Prostate gland (tissue), 2 donors: ENCODE results near the gene E2F3.

Experiments used
- POLR2A ChIP-seq: fragments of 450-650 bp; IDR thresholded peaks from one replicate; pipeline ENCODE4 v1.6.1; 2016; ENCODE audit warnings: antibody characterized with exemption, mild to moderate bottlenecking
- POLR2AphosphoS5 ChIP-seq: sonication (generic); formaldehyde crosslinking; IDR thresholded peaks from one replicate; pipeline ENCODE4 v1.6.1; 2017; ENCODE audit warnings: antibody characterized with exemption
- TF ChIP-seq, protein P1 (sequence below), 4 experiments: fragments of 200-600 bp in 2 of 4; fragments of 450-650 bp in 2 of 4; sonication (generic) in 2 of 4; IDR thresholded peaks; 1 replicate in 3 of 4; 2 replicates in 1 of 4; pipeline ENCODE4 v1.5.1; 2016 to 2019; ENCODE audit warnings: antibody characterized with exemption in 4 of 4, mild to moderate bottlenecking in 2 of 4, moderate library complexity in 2 of 4

DNA sequence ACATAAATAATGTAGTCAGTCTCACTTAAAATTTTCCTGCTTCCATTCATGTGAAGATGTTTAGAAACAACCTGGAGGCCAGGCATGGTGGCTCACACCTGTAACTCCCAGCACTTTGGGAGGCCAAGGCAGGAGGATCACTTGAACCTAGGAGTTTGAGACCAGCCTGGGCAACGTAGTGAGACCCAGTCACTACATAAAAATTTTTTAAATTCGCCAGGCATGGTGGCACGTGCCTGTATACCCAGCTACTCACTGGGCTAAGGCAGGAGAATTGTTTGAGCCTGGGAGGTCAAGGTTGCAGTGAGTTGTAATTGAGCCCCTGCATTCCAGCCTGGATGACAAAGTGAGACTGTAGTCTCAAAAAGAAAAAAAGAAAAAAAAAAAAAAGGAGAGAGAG, 47.3 kb upstream of the E2F3 start:
- TF ChIP-seq POLR2AphosphoS5: no peak
- TF ChIP-seq, protein P1, sequence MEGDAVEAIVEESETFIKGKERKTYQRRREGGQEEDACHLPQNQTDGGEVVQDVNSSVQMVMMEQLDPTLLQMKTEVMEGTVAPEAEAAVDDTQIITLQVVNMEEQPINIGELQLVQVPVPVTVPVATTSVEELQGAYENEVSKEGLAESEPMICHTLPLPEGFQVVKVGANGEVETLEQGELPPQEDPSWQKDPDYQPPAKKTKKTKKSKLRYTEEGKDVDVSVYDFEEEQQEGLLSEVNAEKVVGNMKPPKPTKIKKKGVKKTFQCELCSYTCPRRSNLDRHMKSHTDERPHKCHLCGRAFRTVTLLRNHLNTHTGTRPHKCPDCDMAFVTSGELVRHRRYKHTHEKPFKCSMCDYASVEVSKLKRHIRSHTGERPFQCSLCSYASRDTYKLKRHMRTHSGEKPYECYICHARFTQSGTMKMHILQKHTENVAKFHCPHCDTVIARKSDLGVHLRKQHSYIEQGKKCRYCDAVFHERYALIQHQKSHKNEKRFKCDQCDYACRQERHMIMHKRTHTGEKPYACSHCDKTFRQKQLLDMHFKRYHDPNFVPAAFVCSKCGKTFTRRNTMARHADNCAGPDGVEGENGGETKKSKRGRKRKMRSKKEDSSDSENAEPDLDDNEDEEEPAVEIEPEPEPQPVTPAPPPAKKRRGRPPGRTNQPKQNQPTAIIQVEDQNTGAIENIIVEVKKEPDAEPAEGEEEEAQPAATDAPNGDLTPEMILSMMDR (IDR thresholded peaks at IDR 0.05): no peak
- TF ChIP-seq POLR2A: no peak
